MM.1S (cell line): Measurements from ENCODE around the gene XIRP2.

Experiments
- DNase-seq: peaks from one replicate; pipeline ENCODE4 v3.0.0-alpha.2; 2015
- H2AFZ ChIP-seq: fragments of 300-600 bp; sonication (generic); 2 replicates; pipeline ENCODE4 v1.6.0; 2016; ENCODE audit warnings: antibody characterized with exemption, low read length
- H3F3A ChIP-seq: fragments of 300-600 bp; sonication (generic); 2 replicates; pipeline ENCODE4 v1.6.1; 2016; ENCODE audit warnings: mild to moderate bottlenecking, antibody characterized with exemption, low read length, moderate library complexity, mixed read lengths; ENCODE audit not compliant: insufficient read depth
- H3K27ac ChIP-seq: fragments of 300-600 bp; sonication (generic); 2 replicates; pipeline ENCODE4 v1.5.1; 2016; ENCODE audit warnings: mild to moderate bottlenecking, low read length
- H3K27me3 ChIP-seq: fragments of 300-600 bp; sonication (generic); replicated peaks from 2 replicates; pipeline ENCODE4 v1.6.0; 2016; ENCODE audit warnings: low read length; ENCODE audit not compliant: insufficient read depth
- H3K36me3 ChIP-seq: fragments of 300-600 bp; sonication (generic); replicated peaks from 2 replicates; pipeline ENCODE4 v1.6.1; 2016; ENCODE audit warnings: mild to moderate bottlenecking, low read length, mixed read lengths; ENCODE audit not compliant: insufficient read depth
- H3K4me1 ChIP-seq: fragments of 300-600 bp; sonication (generic); 2 replicates; pipeline ENCODE4 v1.6.1; 2016; ENCODE audit warnings: low read length, mixed read lengths
- H3K4me2 ChIP-seq: fragments of 300-600 bp; sonication (generic); 2 replicates; pipeline ENCODE4 v1.6.0; 2016; ENCODE audit warnings: low read depth, low read length
- H3K4me3 ChIP-seq: fragments of 300-600 bp; sonication (generic); 2 replicates; pipeline ENCODE4 v1.5.1; 2016; ENCODE audit warnings: low read length, mixed read lengths
- H3K79me2 ChIP-seq: fragments of 300-600 bp; sonication (generic); 2 replicates; pipeline ENCODE4 v1.6.1; 2016; ENCODE audit warnings: mixed run types, low read length, mixed read lengths
- H3K9ac ChIP-seq: fragments of 300-600 bp; sonication (generic); 2 replicates; pipeline ENCODE4 v1.6.1; 2016; ENCODE audit warnings: low read length, mixed read lengths
- H3K9me2 ChIP-seq: fragments of 300-600 bp; sonication (generic); replicated peaks from 2 replicates; pipeline ENCODE4 v1.6.1; 2016; ENCODE audit warnings: mild to moderate bottlenecking, low read length, mixed read lengths; ENCODE audit not compliant: insufficient read depth
- H3K9me3 ChIP-seq: fragments of 300-600 bp; sonication (generic); replicated peaks from 2 replicates; pipeline ENCODE4 v1.6.1; 2016; ENCODE audit warnings: mild to moderate bottlenecking, low read length, mixed read lengths; ENCODE audit not compliant: insufficient read depth
- H4K20me1 ChIP-seq: fragments of 300-600 bp; sonication (generic); 2 replicates; pipeline ENCODE4 v1.6.1; 2016; ENCODE audit warnings: mild to moderate bottlenecking, low read length, moderate library complexity, mixed read lengths; ENCODE audit not compliant: insufficient read depth
- EZH2 ChIP-seq: fragments of 300-600 bp; sonication (generic); optimal IDR thresholded peaks from 2 replicates; pipeline ENCODE3; 2017; ENCODE audit warnings: low read depth, mild to moderate bottlenecking, antibody characterized with exemption, low read length, mixed read lengths
- EZH2phosphoT487 ChIP-seq: fragments of 300-600 bp; sonication (generic); IDR thresholded peaks from 2 replicates; pipeline ENCODE4 v1.6.1; 2018; ENCODE audit warnings: antibody characterized with exemption, low read length
- TF ChIP-seq, protein P1 (sequence below): fragments of 300-600 bp; sonication (generic); IDR thresholded peaks from 2 replicates; pipeline ENCODE4 v1.5.1; 2016; ENCODE audit warnings: antibody characterized with exemption, low read length, mixed read lengths

The XIRP2 gene

DNA sequence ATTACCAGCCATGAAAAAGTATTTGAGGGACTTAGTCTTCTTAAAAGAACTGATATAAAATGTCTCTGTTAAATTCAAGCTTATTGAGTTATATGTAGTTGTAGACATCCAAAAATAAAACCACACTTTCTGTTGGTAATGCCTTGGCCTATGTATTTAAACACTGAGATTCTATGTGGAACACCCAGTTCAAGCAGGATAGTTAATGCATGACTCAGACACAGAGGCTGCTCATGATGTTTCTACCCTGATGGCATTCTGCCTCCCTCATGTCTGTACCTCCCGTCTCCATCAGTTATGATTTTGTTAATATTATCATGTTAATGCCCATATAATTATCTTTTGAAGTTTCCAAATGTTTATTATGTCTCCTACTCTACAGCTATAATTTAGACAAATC, 164.5 kb downstream of the XIRP2 start:
- Histone ChIP-seq H3K4me2 (no peak overlapping the region), H3K9ac (no peak overlapping the region), H4K20me1 (no peaks in the 10 kb centered on the region), H3K79me2 (no peaks in the 10 kb centered on the region), H3K9me2 (no peaks in the 10 kb centered on the region), H3K4me3 (no peak overlapping the region), H3K27ac (no peak overlapping the region), H3F3A (no peaks in the 10 kb centered on the region), H3K9me3 (no peaks in the 10 kb centered on the region), H3K4me1 (no peaks in the 10 kb centered on the region), H3K36me3 (no peaks in the 10 kb centered on the region), H3K27me3 (no peaks in the 10 kb centered on the region), H2AFZ (no peak overlapping the region)
- no peak for DNase-seq
- TF ChIP-seq EZH2phosphoT487 (no peak), EZH2 (no peak)
- TF ChIP-seq, protein P1, sequence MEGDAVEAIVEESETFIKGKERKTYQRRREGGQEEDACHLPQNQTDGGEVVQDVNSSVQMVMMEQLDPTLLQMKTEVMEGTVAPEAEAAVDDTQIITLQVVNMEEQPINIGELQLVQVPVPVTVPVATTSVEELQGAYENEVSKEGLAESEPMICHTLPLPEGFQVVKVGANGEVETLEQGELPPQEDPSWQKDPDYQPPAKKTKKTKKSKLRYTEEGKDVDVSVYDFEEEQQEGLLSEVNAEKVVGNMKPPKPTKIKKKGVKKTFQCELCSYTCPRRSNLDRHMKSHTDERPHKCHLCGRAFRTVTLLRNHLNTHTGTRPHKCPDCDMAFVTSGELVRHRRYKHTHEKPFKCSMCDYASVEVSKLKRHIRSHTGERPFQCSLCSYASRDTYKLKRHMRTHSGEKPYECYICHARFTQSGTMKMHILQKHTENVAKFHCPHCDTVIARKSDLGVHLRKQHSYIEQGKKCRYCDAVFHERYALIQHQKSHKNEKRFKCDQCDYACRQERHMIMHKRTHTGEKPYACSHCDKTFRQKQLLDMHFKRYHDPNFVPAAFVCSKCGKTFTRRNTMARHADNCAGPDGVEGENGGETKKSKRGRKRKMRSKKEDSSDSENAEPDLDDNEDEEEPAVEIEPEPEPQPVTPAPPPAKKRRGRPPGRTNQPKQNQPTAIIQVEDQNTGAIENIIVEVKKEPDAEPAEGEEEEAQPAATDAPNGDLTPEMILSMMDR = no peak

DNA sequence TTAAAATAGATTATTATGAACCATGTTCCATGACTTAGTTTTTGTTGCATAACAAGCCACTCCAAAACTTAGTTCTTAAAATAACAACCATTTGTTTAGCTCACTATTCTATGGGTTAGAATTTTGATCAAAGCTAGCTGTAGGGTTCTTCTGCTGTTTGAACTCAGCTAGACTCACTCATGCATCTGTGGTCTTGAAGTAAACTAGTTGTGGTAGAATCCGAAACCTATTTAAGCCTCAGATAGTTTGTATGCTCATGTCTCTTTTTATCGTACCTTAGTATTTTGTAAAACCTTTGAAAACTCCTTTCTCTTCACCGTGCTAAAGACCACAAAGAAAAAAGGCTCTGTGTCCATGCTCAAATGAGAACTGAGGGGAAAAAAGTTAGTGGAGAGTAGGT, 166.6 kb downstream of the XIRP2 start:
- Histone ChIP-seq H3K4me2 (0 out of 2 replicates have a peak overlapping the region, but pooled peaks have one; percentile 8), H3K27me3 (no peaks in the 10 kb centered on the region), H3K79me2 (no peaks in the 10 kb centered on the region), H3K9ac (no peak overlapping the region), H3K27ac (no peak overlapping the region), H2AFZ (no peak overlapping the region), H3K36me3 (no peaks in the 10 kb centered on the region), H3F3A (no peaks in the 10 kb centered on the region), H3K4me1 (no peaks in the 10 kb centered on the region), H4K20me1 (no peaks in the 10 kb centered on the region), H3K4me3 (no peak overlapping the region), H3K9me2 (no peaks in the 10 kb centered on the region), H3K9me3 (no peaks in the 10 kb centered on the region)
- peak; percentile 61 for DNase-seq
- no peak for TF ChIP-seq EZH2
- TF ChIP-seq, protein P1 = no peak
- no peak for TF ChIP-seq EZH2phosphoT487

DNA sequence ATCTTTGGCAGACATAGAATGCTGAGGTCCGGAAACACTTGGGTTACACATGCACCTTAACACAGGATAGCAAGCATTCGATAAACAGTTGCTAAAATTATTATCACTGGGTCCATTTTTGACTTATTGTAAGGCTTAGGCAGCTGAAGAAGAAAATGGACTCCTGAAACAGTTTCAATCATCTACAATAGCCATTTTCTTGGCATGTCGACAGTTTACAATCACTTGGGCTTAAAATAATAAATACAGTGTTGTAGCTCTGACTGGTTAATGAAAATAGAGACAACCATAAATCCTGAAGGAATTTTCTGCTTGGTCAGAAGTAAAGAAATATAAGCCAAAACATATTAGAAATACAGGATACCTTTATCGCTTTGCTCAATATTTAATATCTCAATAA, 169.2 kb downstream of the XIRP2 start:
- H3K79me2 ChIP-seq = no peaks in the 10 kb centered on the region
- H3K27ac ChIP-seq = no peak overlapping the region
- TF ChIP-seq EZH2phosphoT487 = no peak
- no peak for TF ChIP-seq EZH2
- TF ChIP-seq, protein P1 = no peak
- no peaks in the 10 kb centered on the region for H3K9me3 ChIP-seq
- no peak for DNase-seq
- H3F3A ChIP-seq = no peaks in the 10 kb centered on the region
- no peak overlapping the region for H3K9ac ChIP-seq
- no peaks in the 10 kb centered on the region for H3K4me1 ChIP-seq
- no peak overlapping the region for H3K4me3 ChIP-seq
- no peaks in the 10 kb centered on the region for H3K36me3 ChIP-seq
- no peak overlapping the region for H2AFZ ChIP-seq
- no peaks in the 10 kb centered on the region for H4K20me1 ChIP-seq
- H3K9me2 ChIP-seq = no peaks in the 10 kb centered on the region
- H3K4me2 ChIP-seq = no peak overlapping the region
- no peaks in the 10 kb centered on the region for H3K27me3 ChIP-seq

DNA sequence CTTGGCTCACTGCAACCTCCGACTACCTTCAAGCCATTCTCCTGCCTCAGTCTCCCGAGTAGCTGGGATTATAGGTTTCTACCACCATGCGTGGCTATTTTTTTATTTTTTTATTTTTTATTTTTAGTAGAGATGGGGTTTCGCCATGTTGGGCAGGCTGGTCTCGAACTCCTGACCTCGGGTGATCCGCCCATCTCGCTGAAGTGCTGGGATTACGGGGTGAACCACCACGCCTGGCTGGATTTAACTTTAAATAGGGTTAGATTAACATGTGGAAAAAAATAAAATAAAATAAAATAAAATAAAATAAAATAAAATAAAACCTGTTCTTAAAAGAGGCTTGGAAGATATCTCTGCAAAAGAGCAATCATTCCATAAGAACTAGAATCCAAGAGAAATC, 170.9 kb downstream of the XIRP2 start:
- Histone ChIP-seq H3K27ac (no peak overlapping the region), H3K9ac (no peak overlapping the region), H3F3A (no peaks in the 10 kb centered on the region), H3K27me3 (no peaks in the 10 kb centered on the region), H3K4me3 (no peak overlapping the region), H3K79me2 (no peaks in the 10 kb centered on the region), H2AFZ (no peak overlapping the region), H3K4me2 (no peak overlapping the region), H3K36me3 (no peaks in the 10 kb centered on the region), H4K20me1 (no peaks in the 10 kb centered on the region), H3K9me3 (no peaks in the 10 kb centered on the region), H3K4me1 (no peaks in the 10 kb centered on the region), H3K9me2 (no peaks in the 10 kb centered on the region)
- TF ChIP-seq EZH2phosphoT487 = no peak
- no peak for TF ChIP-seq EZH2
- TF ChIP-seq, protein P1 = no peak
- DNase-seq = no peak
